Gastrocnemius medialis (tissue), 4 donors: Measurements from ENCODE around the gene ELK4.

Experiments used
- CTCF ChIP-seq, 5 experiments: fragments of 450-650 bp in 3 of 5; fragments of 200-600 bp in 2 of 5; sonication (generic) in 2 of 5; IDR thresholded peaks in 4 of 5; conservative IDR thresholded peaks in 1 of 5; 1 replicate in 4 of 5; 2 replicates in 1 of 5; pipeline ENCODE4 v1.5.1; 2016 to 2019; ENCODE audit warnings: antibody characterized with exemption in 5 of 5, mild to moderate bottlenecking in 3 of 5, moderate library complexity in 3 of 5
- POLR2A ChIP-seq, 2 donors: fragments of 450-650 bp; IDR thresholded peaks; one replicate each; pipeline ENCODE4 v1.6.1; 2017; ENCODE audit warnings: antibody characterized with exemption in 2 of 2, mild to moderate bottlenecking in 2 of 2, moderate library complexity in 2 of 2

- TF ChIP-seq POLR2A (IDR thresholded peaks at IDR 0.05) (no peak), CTCF (IDR thresholded peaks at IDR 0.05 in 4 of 5, conservative IDR thresholded peaks at IDR 0.05 in 1 of 5) (no peak)
Observed at GRCh38 chr1:205630651-205631009, 1.2 kb downstream of the ELK4 start.
